GM10847 (cell line): ENCODE data around the gene NCR2.

Source experiments
- POLR2A ChIP-seq: IDR thresholded peaks from 2 replicates; pipeline ENCODE4 v1.6.1; 2011; ENCODE audit not compliant: insufficient read length; ENCODE audit errors: extremely low read depth

The NCR2 gene

GRCh38 chr6:41392246-41392645 lies 56.8 kb downstream of the NCR2 start:
- no peak for TF ChIP-seq POLR2A

- no peak for TF ChIP-seq POLR2A
These were observed 60.9 kb downstream of the NCR2 start for GRCh38 chr6:41396335-41396734.

GRCh38 chr6:41399424-41399823 lies 64.0 kb downstream of the NCR2 start:
- no peak for TF ChIP-seq POLR2A
